Esophagus muscularis mucosa (tissue), 3 donors: ENCODE data around the gene CCDC158.

ENCODE experiments used
- POLR2A ChIP-seq: fragments of 450-650 bp; IDR thresholded peaks from one replicate; pipeline ENCODE4 v1.6.1; 2017; ENCODE audit warnings: antibody characterized with exemption, moderate library complexity, mild to moderate bottlenecking, low read depth
- TF ChIP-seq, protein P1 (sequence below), 3 experiments: fragments of 200-600 bp in 2 of 3; fragments of 450-650 bp in 1 of 3; sonication (generic) in 2 of 3; IDR thresholded peaks; one replicate each; pipeline ENCODE4 v1.5.1; 2017 to 2019; ENCODE audit warnings: antibody characterized with exemption in 3 of 3, mild to moderate bottlenecking in 2 of 3, moderate library complexity in 1 of 3

DNA sequence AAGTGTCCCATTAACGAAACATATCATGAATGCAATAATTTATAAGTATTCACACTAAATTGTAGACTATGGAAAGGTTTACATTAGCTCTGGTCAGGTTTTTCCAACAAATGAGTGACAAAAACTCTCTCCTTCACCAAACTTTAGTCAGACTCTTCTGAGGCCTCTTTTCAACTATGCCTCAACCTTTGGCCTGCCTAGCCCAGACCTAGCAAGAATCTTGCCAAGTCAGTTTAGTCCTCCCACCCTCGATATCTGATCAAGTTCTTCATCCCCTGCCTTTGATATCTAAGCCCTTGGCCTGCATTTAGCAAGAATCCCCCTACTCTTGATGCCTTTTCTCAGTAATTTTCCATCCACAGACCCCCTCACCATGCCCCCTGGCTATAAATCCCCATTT, 37.9 kb downstream of the CCDC158 start:
- TF ChIP-seq, protein P1, sequence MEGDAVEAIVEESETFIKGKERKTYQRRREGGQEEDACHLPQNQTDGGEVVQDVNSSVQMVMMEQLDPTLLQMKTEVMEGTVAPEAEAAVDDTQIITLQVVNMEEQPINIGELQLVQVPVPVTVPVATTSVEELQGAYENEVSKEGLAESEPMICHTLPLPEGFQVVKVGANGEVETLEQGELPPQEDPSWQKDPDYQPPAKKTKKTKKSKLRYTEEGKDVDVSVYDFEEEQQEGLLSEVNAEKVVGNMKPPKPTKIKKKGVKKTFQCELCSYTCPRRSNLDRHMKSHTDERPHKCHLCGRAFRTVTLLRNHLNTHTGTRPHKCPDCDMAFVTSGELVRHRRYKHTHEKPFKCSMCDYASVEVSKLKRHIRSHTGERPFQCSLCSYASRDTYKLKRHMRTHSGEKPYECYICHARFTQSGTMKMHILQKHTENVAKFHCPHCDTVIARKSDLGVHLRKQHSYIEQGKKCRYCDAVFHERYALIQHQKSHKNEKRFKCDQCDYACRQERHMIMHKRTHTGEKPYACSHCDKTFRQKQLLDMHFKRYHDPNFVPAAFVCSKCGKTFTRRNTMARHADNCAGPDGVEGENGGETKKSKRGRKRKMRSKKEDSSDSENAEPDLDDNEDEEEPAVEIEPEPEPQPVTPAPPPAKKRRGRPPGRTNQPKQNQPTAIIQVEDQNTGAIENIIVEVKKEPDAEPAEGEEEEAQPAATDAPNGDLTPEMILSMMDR (IDR thresholded peaks at IDR 0.05): no peak
- TF ChIP-seq POLR2A: no peak
